ENCODE data around the gene MLC1. TPM values are rescaled to one million over a fixed set of nuclear protein-coding genes. Genes with fewer than 3 reads are reported as not detected.

The MLC1 gene
- total and polyA plus RNA-seq, 2 of the 4 experiments (the other 2 are of a cell fraction), result 0.10 TPM; not detected in 1

- no peaks in the 10 kb centered on the region; the same call in 1 of the 2 replicates for H3K27me3 ChIP-seq (ENCODE audit: control insufficient read depth, insufficient read depth, low read length)
- intact Hi-C loops (cut with micrococcal nuclease) (no loop called here), dilution Hi-C loops (cut with HindIII; ENCODE audit: low sequenced_read_pairs, unreplicated experiment) (no loop called here), in situ Hi-C loops (cut with MboI; ENCODE audit: low sequenced_read_pairs) (no loop called here)
- H3K4me1 ChIP-seq (ENCODE audit: control insufficient read depth, insufficient read depth, low read length), result peaks cover 7% of the 10 kb centered on the region; the same call in 1 of the 2 replicates
- no peak overlapping the region for H3K14ac ChIP-seq (replicated peaks; ENCODE audit: low read depth, low read length)
- DNase-seq (no peak), ATAC-seq (ENCODE audit: low read depth) (no peak)
- H3K56ac ChIP-seq (ENCODE audit: extremely low read depth, insufficient read depth, low read length), result no peak overlapping the region
- BruUV-seq (replicated peaks), result no TSS peak
- no peak overlapping the region for H3K4ac ChIP-seq (ENCODE audit: low read depth, low read length)
- H3K9me1 ChIP-seq (ENCODE audit: insufficient read depth, low read length), result peaks cover 3% of the 10 kb centered on the region; the same call in 1 of the 2 replicates
- POLR2A ChIA-PET (ENCODE audit: unreplicated experiment), result no interaction called here
- no peak for TF ChIP-seq RAD21 (IDR thresholded peaks at IDR 0.05; ENCODE audit: low read length)
- no peak for TF ChIP-seq ELK1 (IDR thresholded peaks at IDR 0.05; ENCODE audit: borderline replicate concordance, low read depth, low read length)
- no peak for TF ChIP-seq BHLHE40 (IDR thresholded peaks at IDR 0.05; ENCODE audit: low read depth, low read length)
- no peak for TF ChIP-seq RCOR1 (IDR thresholded peaks at IDR 0.05; ENCODE audit: insufficient replicate concordance, low read length)
- TF ChIP-seq USF2 (IDR thresholded peaks at IDR 0.05; ENCODE audit: low read depth, low read length), result no peak
- TF ChIP-seq NFE2L2 (IDR thresholded peaks at IDR 0.05; ENCODE audit: low read depth, low read length), result no peak
- no peak for TF ChIP-seq POLR2A (IDR thresholded peaks at IDR 0.05; ENCODE audit: low read depth, low read length)
- no peak for TF ChIP-seq CEBPB (IDR thresholded peaks at IDR 0.05; ENCODE audit: low read depth, low read length)
- TF ChIP-seq MXI1 (IDR thresholded peaks at IDR 0.05; ENCODE audit: borderline replicate concordance, low read depth, low read length), result no peak
- peaks cover 14% of the 10 kb centered on the region for H3K9me3 ChIP-seq (ENCODE audit: control insufficient read depth, insufficient read depth, low read length)
- no peak overlapping the region for H2BK15ac ChIP-seq (ENCODE audit: low read depth, low read length)
- CTCF ChIA-PET, result no interaction called here
- no peak overlapping the region for H2AK9ac ChIP-seq (replicated peaks; ENCODE audit: low read depth, low read length, poor library complexity)
- no peaks in the 10 kb centered on the region for H3K79me1 ChIP-seq (ENCODE audit: low read depth in 1 of 2, low read length in 2 of 2)
- H2AFZ ChIP-seq (replicated peaks; ENCODE audit: low read length, poor library complexity), result no peak overlapping the region
- H3K27ac ChIP-seq (ENCODE audit: insufficient read depth, low read length), result no peak overlapping the region
- H3K4me2 ChIP-seq (ENCODE audit: low read depth, low read length), result no peak overlapping the region
- no peak overlapping the region for H4K91ac ChIP-seq (ENCODE audit: insufficient read depth, low read depth, low read length)
- 87% methylated on average over 9 of the region's 22 CpGs; no CpG with 5 or more reads in 1 of the 2 experiments for WGBS, 2 experiments (ENCODE audit: extremely low coverage in 2 of 2, insufficient read length in 1 of 2)
- no peak overlapping the region for H3K4me3 ChIP-seq (ENCODE audit: insufficient read depth, low read depth, low read length)
- H2BK20ac ChIP-seq (ENCODE audit: low read depth, low read length), result no peak overlapping the region
- no peak overlapping the region for H4K8ac ChIP-seq (ENCODE audit: low read depth in 2 of 2, low read length in 2 of 2)
- H2BK120ac ChIP-seq (ENCODE audit: low read depth, low read length), result no peak overlapping the region
- H3K36me3 ChIP-seq (ENCODE audit: control insufficient read depth, insufficient read depth, low read length), result no peaks in the 10 kb centered on the region
- H3K18ac ChIP-seq (ENCODE audit: low read depth, low read length), result no peak overlapping the region
- no peaks in the 10 kb centered on the region for H4K20me1 ChIP-seq (ENCODE audit: insufficient read depth, low read length)
- H4K5ac ChIP-seq (ENCODE audit: low read depth, low read length), result no peak overlapping the region
- H3K23ac ChIP-seq (ENCODE audit: low read depth, low read length), result no peak overlapping the region
- H2BK5ac ChIP-seq (ENCODE audit: low read depth, low read length, poor library complexity, severe bottlenecking), result no peak overlapping the region
- H3K9ac ChIP-seq (ENCODE audit: low read depth, low read length), result no peak overlapping the region
- H2AK5ac ChIP-seq (ENCODE audit: low read depth, low read length), result no peak overlapping the region
Measured at GRCh38 chr22:50090412-50090714, 5.1 kb upstream of the MLC1 start.
